K562 (cell line): ENCODE results near the gene KLRC4. TPM values are rescaled to one million over a fixed set of nuclear protein-coding genes. Genes with fewer than 3 reads are reported as not detected.
A peak's percentile ranks its signal among the peaks of the same experiment; 100 is the strongest.

Source experiments
- CREBBP ChIP-seq: IDR thresholded peaks from one replicate; pipeline ENCODE4 v1.6.1; 2012; ENCODE audit warnings: low read depth, mild to moderate bottlenecking, control low read depth, inconsistent platforms, low read length
- FOXJ2 ChIP-seq: fragments of 200-800 bp; sonication (Bioruptor generic); IDR thresholded peaks from 2 replicates; pipeline ENCODE4 v1.6.1; 2016; ENCODE audit warnings: missing genetic modification characterization, missing compliant biosample characterization
- HOMEZ ChIP-seq: fragments of 250-450 bp; sonication (Bioruptor Pico); IDR thresholded peaks from 2 replicates; pipeline ENCODE4 v1.4.0; 2020; ENCODE audit warnings: mild to moderate bottlenecking, moderate library complexity
- IRF9 ChIP-seq: fragments of 450-650 bp; IDR thresholded peaks from 2 replicates; pipeline ENCODE4 v1.6.1; 2016; ENCODE audit warnings: missing biosample characterization, missing genetic modification characterization
- JUN ChIP-seq, 2 experiments: sonication (generic) in 1 of 2; formaldehyde crosslinking in 1 of 2; IDR thresholded peaks; 2 replicates each; pipeline versions ENCODE4 v1.6.1 to v1.8.0; 2012 to 2022; ENCODE audit warnings: borderline replicate concordance in 2 of 2, mild to moderate bottlenecking in 2 of 2, improper control_type of control experiment in 1 of 2, low read depth in 1 of 2, low read length in 1 of 2, missing genetic modification reagents in 1 of 2
- MAFK ChIP-seq: IDR thresholded peaks from 2 replicates; pipeline ENCODE4 v1.6.1; 2011; ENCODE audit warnings: low read length, improper control_type of control experiment
- MIER1 ChIP-seq: fragments of 450-650 bp; IDR thresholded peaks from 2 replicates; pipeline ENCODE4 v1.6.1; 2016; ENCODE audit warnings: antibody characterized with exemption, mild to moderate bottlenecking, low read depth
- SFPQ ChIP-seq: fragments of 200-400 bp; formaldehyde crosslinking; IDR thresholded peaks from 2 replicates; pipeline ENCODE4 v1.6.1; 2017; ENCODE audit warnings: mild to moderate bottlenecking, low read depth, low read length, moderate library complexity
- ZNF134 ChIP-seq: fragments of 250-450 bp; sonication (Bioruptor Pico); conservative IDR thresholded peaks from 2 replicates; pipeline ENCODE4 v1.4.0; 2020
- ZNF407 ChIP-seq: fragments of 450-650 bp; IDR thresholded peaks from 2 replicates; pipeline ENCODE4 v1.6.1; 2016; ENCODE audit warnings: low read depth
- polyA plus RNA-seq, 8 experiments: library from polyadenylated mRNA; depleted of rRNA in 4 of 8; stranded (reverse) in 5 of 8; unstranded in 3 of 8; fragments of >200 nt; fragmentation: Nextera tagmentation in 2 of 8; fragmentation: Illumina TruSeq in 1 of 8; extraction: Ambion mirVana in 2 of 8; extraction: Trizol in 1 of 8; gene quantifications; 2 replicates each; pipeline versions ENCODE4 v1.2.1 to v1.2.3, GENCODE V29; 2011 to 2014; ENCODE audit warnings: inconsistent platforms in 1 of 8, missing spikeins in 1 of 8
- total RNA-seq, 7 experiments: library from RNA; depleted of rRNA in 6 of 7; stranded (reverse); fragments of >200 nt in 6 of 7; fragmentation: Illumina TruSeq in 2 of 7; extraction: Trizol in 2 of 7; gene quantifications; 2 replicates each; pipeline versions ENCODE4 v1.2.1 to v1.2.3, GENCODE V29; 2011 to 2021; ENCODE audit warnings: low replicate concordance in 1 of 7

The KLRC4 gene
- total and polyA plus RNA-seq, 9 of the 15 experiments (the other 6 are each of a cell fraction or from before 2014, with no cell fraction given): 0.17 TPM; not detected in 8

GRCh38 chr12:10362828-10363657, 46.5 kb downstream of the KLRC4 start (continued):
- TF ChIP-seq ZNF407 (no peak), JUN (IDR thresholded peaks at IDR 0.05; ENCODE audit: borderline replicate concordance, low read depth, low read length) (0 out of 2 replicates have a peak, but pooled peaks have one; percentile 17), JUN (CRISPR knock-in tag; IDR thresholded peaks at IDR 0.05; ENCODE audit: borderline replicate concordance) (no peak), IRF9 (tag) (no peak), MIER1 (no peak), FOXJ2 (no peak), ZNF134 (CRISPR knock-in tag) (no peak), HOMEZ (CRISPR knock-in tag) (no peak), CREBBP (no peak), SFPQ (no peak), MAFK (no peak)
